ENCODE data around the gene SYVN1.

GRCh38 chr11:65114538-65115171 lies 19.7 kb downstream of the SYVN1 start:
- TF ChIP-seq CTCF (IDR thresholded peaks at IDR 0.05) (no peak), POLR2A (IDR thresholded peaks at IDR 0.05) (no peak)

Measured in heart left ventricle (tissue), 13 donors.